Endothelial cell (in vitro differentiated cells): ENCODE data around the gene COL15A1. TPM values are rescaled to one million over a fixed set of nuclear protein-coding genes. Genes with fewer than 3 reads are reported as not detected.
A peak's percentile ranks its signal among the peaks of the same experiment; 100 is the strongest.

ENCODE experiments used
- DNase-seq: peaks from one replicate; pipeline ENCODE4 v3.0.0; 2021; ENCODE audit warnings: low spot score
- H3K27ac Mint-ChIP-seq: one replicate; pipeline ENCODE4 v1.8.0; 2021; ENCODE audit warnings: mixed read lengths, inconsistent platforms; ENCODE audit not compliant: unreplicated experiment
- H3K27me3 Mint-ChIP-seq: one replicate; pipeline ENCODE4 v1.8.0; 2021; ENCODE audit warnings: mild to moderate bottlenecking, moderate library complexity, mixed read lengths, inconsistent platforms; ENCODE audit not compliant: unreplicated experiment
- H3K36me3 Mint-ChIP-seq: one replicate; pipeline ENCODE4 v1.8.0; 2021; ENCODE audit warnings: mild to moderate bottlenecking, low read depth, mixed read lengths, inconsistent platforms; ENCODE audit not compliant: unreplicated experiment
- H3K4me1 Mint-ChIP-seq: one replicate; pipeline ENCODE4 v1.8.0; 2021; ENCODE audit warnings: mild to moderate bottlenecking, mixed read lengths, inconsistent platforms; ENCODE audit not compliant: unreplicated experiment
- H3K4me3 Mint-ChIP-seq: one replicate; pipeline ENCODE4 v1.8.0; 2021; ENCODE audit warnings: mild to moderate bottlenecking, mixed read lengths, inconsistent platforms; ENCODE audit not compliant: unreplicated experiment
- H3K9me3 Mint-ChIP-seq: one replicate; pipeline ENCODE4 v1.8.0; 2021; ENCODE audit warnings: mixed read lengths, inconsistent platforms; ENCODE audit not compliant: unreplicated experiment
- total RNA-seq: library from RNA; stranded (reverse); fragmentation: NEBNext Ultra II Directional; extraction: Animal tissue kit (Norgen Biotek cat#: 25700); gene quantifications from one replicate; pipeline ENCODE4 v1.2.1, GENCODE V29; 2021; ENCODE audit not compliant: unreplicated experiment
- TF ChIP-seq, protein P1 (sequence below): fragments of 200-600 bp; sonication (generic); IDR thresholded peaks from one replicate; pipeline ENCODE4 v1.5.0; 2021; ENCODE audit warnings: antibody characterized with exemption; ENCODE audit not compliant: unreplicated experiment

Gene COL15A1
- total RNA-seq, 1 donor from 2014 or later, result 24.0 TPM

- TF ChIP-seq, protein P1, sequence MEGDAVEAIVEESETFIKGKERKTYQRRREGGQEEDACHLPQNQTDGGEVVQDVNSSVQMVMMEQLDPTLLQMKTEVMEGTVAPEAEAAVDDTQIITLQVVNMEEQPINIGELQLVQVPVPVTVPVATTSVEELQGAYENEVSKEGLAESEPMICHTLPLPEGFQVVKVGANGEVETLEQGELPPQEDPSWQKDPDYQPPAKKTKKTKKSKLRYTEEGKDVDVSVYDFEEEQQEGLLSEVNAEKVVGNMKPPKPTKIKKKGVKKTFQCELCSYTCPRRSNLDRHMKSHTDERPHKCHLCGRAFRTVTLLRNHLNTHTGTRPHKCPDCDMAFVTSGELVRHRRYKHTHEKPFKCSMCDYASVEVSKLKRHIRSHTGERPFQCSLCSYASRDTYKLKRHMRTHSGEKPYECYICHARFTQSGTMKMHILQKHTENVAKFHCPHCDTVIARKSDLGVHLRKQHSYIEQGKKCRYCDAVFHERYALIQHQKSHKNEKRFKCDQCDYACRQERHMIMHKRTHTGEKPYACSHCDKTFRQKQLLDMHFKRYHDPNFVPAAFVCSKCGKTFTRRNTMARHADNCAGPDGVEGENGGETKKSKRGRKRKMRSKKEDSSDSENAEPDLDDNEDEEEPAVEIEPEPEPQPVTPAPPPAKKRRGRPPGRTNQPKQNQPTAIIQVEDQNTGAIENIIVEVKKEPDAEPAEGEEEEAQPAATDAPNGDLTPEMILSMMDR, result no peak
- peaks cover 7% of the 10 kb centered on the region for H3K27me3 Mint-ChIP-seq
- H3K9me3 Mint-ChIP-seq, result no peaks in the 10 kb centered on the region
- peaks cover 4% of the 10 kb centered on the region for H3K36me3 Mint-ChIP-seq
- peaks cover 47% of the 10 kb centered on the region for H3K4me1 Mint-ChIP-seq
- peak; percentile 80 for DNase-seq
- H3K4me3 Mint-ChIP-seq, result peak overlapping the region; percentile 92
- H3K27ac Mint-ChIP-seq, result peak overlapping the region; percentile 53
These were observed 161.7 kb downstream of the COL15A1 start for GRCh38 chr9:99105152-99106043.

- DNase-seq, result no peak
- no peaks in the 10 kb centered on the region for H3K9me3 Mint-ChIP-seq
- TF ChIP-seq, protein P1, result no peak
- peaks cover 47% of the 10 kb centered on the region for H3K4me1 Mint-ChIP-seq
- peak overlapping the region; percentile 92 for H3K4me3 Mint-ChIP-seq
- H3K27me3 Mint-ChIP-seq, result peaks cover 7% of the 10 kb centered on the region
- H3K27ac Mint-ChIP-seq, result peak overlapping the region; percentile 53
- H3K36me3 Mint-ChIP-seq, result peaks cover 4% of the 10 kb centered on the region
These were observed 162.3 kb downstream of the COL15A1 start for GRCh38 chr9:99106044-99106375.

GRCh38 chr9:99107421-99107820, 163.7 kb downstream of the COL15A1 start:
- Mint-ChIP-seq H3K27ac (peak overlapping the region; percentile 44), H3K36me3 (peaks cover 4% of the 10 kb centered on the region), H3K27me3 (peaks cover 7% of the 10 kb centered on the region), H3K4me1 (peaks cover 56% of the 10 kb centered on the region), H3K4me3 (peak overlapping the region; percentile 92), H3K9me3 (no peaks in the 10 kb centered on the region)
- no peak for DNase-seq
- TF ChIP-seq, protein P1, result no peak

- TF ChIP-seq, protein P1, result no peak
- no peak overlapping the region for H3K4me3 Mint-ChIP-seq
- peaks cover 60% of the 10 kb centered on the region for H3K4me1 Mint-ChIP-seq
- no peak for DNase-seq
- H3K27ac Mint-ChIP-seq, result no peak overlapping the region
- H3K27me3 Mint-ChIP-seq, result peaks cover 7% of the 10 kb centered on the region
- H3K9me3 Mint-ChIP-seq, result no peaks in the 10 kb centered on the region
- peaks cover 4% of the 10 kb centered on the region for H3K36me3 Mint-ChIP-seq
These were observed 164.4 kb downstream of the COL15A1 start for GRCh38 chr9:99108131-99108530.

DNA sequence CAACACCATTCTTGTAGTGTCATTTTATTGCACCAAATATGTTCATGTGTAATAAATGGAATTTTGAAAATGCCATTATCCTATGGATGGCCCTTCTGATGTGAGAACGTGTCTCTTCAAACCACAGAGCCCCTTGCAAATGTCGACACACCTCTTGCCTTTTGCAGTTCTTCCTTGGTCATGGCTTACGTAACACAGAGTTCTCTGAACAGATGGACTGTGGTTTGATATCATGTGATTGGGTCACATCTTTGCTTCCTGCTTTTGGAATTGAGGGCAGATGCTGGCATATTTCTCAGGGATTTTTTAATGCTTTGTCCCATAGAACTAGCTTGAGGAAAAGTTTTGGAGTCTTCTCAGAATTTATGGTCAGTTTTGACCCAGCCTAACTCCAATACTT, 165.8 kb downstream of the COL15A1 start:
- H3K4me1 Mint-ChIP-seq, result peaks cover 55% of the 10 kb centered on the region
- peaks cover 4% of the 10 kb centered on the region for H3K36me3 Mint-ChIP-seq
- no peak for DNase-seq
- TF ChIP-seq, protein P1, result no peak
- no peaks in the 10 kb centered on the region for H3K9me3 Mint-ChIP-seq
- H3K27me3 Mint-ChIP-seq, result peaks cover 4% of the 10 kb centered on the region
- no peak overlapping the region for H3K4me3 Mint-ChIP-seq
- H3K27ac Mint-ChIP-seq, result no peak overlapping the region
